Measurements from ENCODE around the gene IL22RA1. TPM values are rescaled to one million over a fixed set of nuclear protein-coding genes. Genes with fewer than 3 reads are reported as not detected.

IL22RA1 gene
- total and polyA plus RNA-seq, 9 of the 15 experiments (the other 6 are each of a cell fraction or from before 2014, with no cell fraction given), result not detected

DNA sequence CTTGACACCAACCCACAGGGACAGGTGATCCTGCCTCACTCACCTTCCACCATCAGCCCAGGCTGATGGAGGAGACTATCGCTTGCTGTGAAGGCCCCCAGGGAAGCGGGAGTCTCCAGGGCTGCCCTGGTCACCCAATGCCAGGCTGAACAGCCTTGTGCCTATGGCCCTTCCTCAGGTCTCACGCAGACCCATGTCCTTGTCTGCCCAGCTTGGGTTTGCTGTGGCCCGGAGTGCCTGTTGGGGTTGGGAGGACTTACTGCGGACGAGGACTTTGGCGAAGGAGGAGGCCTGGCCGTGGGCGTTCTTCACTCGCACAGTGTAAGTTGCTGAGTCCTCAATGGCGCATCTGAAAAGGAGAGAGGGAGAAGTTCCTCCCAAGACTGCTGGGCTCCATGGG lies 45.3 kb downstream of the IL22RA1 start:
- Histone ChIP-seq H3K9me3 (replicated peaks; ENCODE audit: control insufficient read depth, insufficient read depth, low read depth, low read length) (no peaks in the 10 kb centered on the region), H3K79me2 (ENCODE audit: control insufficient read depth, insufficient read depth, low read length) (no peaks in the 10 kb centered on the region), H3K4me2 (ENCODE audit: insufficient read depth, low read length) (no peak overlapping the region), H3K9ac (ENCODE audit: insufficient read depth in 1 of 2, low read depth in 2 of 2, low read length in 2 of 2) (no peak overlapping the region), H3K4me1 (replicated peaks in 1 of 2; ENCODE audit: control insufficient read depth in 2 of 2, insufficient read depth in 2 of 2, low read length in 2 of 2) (peaks cover 0 to 8% of the 10 kb centered on the region in 2 experiments; a peak in 3 of 5 replicates), H3K4me3 (no peak overlapping the region), H2AFZ (ENCODE audit: low read depth, low read length) (no peak overlapping the region), H3K9me1 (ENCODE audit: control insufficient read depth, insufficient read depth, low read length) (peaks cover 5% of the 10 kb centered on the region), H3K36me3 (ENCODE audit: control insufficient read depth, insufficient read depth, low read length) (no peaks in the 10 kb centered on the region), H3K27me3 (ENCODE audit: control insufficient read depth in 2 of 2, insufficient read depth in 2 of 2, low read length in 2 of 2) (peaks cover 47 to 96% of the 10 kb centered on the region in 2 experiments), H4K20me1 (replicated peaks; ENCODE audit: control insufficient read depth, insufficient read depth, low read length) (peaks cover 16% of the 10 kb centered on the region), H3K27ac (ENCODE audit: extremely low read depth, low read depth, low read length) (no peak overlapping the region)
- no TSS peak for BruUV-seq (replicated peaks)
- ChIA-PET CTCF (ENCODE audit: low intra/inter-chr PET ratio) (no interaction called here), POLR2A (interaction anchor here (0.5 to 0.7 kb wide), 3 partner anchors 51 to 92 kb away, joined by 3 to 5 read pairs (median 4); no protein-coding TSS in a partner anchor)
- DNase-seq (ENCODE audit: extremely low read depth in 1 of 4, low spot score in 3 of 4) (no peak), ATAC-seq (no peak), FAIRE-seq (no peak)
- 18% methylated on average over 11 of the region's 11 CpGs for WGBS (ENCODE audit: insufficient coverage, low coverage, missing lambda C conversion rate)
- intact Hi-C loops (cut with micrococcal nuclease), result no loop called here
- in situ Hi-C loops (cut with MboI), result no loop called here
- TF ChIP-seq RBM22 (IDR thresholded peaks at IDR 0.05; ENCODE audit: low read depth, low read length, poor library complexity, severe bottlenecking), result no peak
- no peak for TF ChIP-seq MXI1 (IDR thresholded peaks at IDR 0.05; ENCODE audit: low read depth, low read length)
- 0 out of 2 replicates have a peak, but pooled peaks have one; percentile 66 for TF ChIP-seq IRF2 (CRISPR knock-in tag; IDR thresholded peaks at IDR 0.05)
- 0 out of 2 replicates have a peak, but pooled peaks have one; percentile 21 for TF ChIP-seq ZNF263 (CRISPR knock-in tag; IDR thresholded peaks at IDR 0.05; ENCODE audit: borderline replicate concordance)
- TF ChIP-seq HNRNPUL1 (IDR thresholded peaks at IDR 0.05; ENCODE audit: low read length), result no peak
- no peak for TF ChIP-seq LARP7 (IDR thresholded peaks at IDR 0.05)
- no peak for TF ChIP-seq ETV6 (IDR thresholded peaks at IDR 0.05; ENCODE audit: borderline replicate concordance in 1 of 2, low read depth in 2 of 2, low read length in 1 of 2)
- TF ChIP-seq ETV6 (CRISPR knock-in tag; IDR thresholded peaks at IDR 0.05; ENCODE audit: borderline replicate concordance), result no peak
- TF ChIP-seq ZNF584 (CRISPR knock-in tag; IDR thresholded peaks at IDR 0.05; ENCODE audit: low read depth), result no peak
- no peak for TF ChIP-seq TARDBP (IDR thresholded peaks at IDR 0.05)
- no peak for TF ChIP-seq SMAD1 (IDR thresholded peaks at IDR 0.05; ENCODE audit: low read depth, low read length, partially characterized antibody)
- peak; percentile 40; the same call in 1 of the 2 replicates for TF ChIP-seq EGR1 (conservative IDR thresholded peaks at IDR 0.05)
- TF ChIP-seq, protein P1, sequence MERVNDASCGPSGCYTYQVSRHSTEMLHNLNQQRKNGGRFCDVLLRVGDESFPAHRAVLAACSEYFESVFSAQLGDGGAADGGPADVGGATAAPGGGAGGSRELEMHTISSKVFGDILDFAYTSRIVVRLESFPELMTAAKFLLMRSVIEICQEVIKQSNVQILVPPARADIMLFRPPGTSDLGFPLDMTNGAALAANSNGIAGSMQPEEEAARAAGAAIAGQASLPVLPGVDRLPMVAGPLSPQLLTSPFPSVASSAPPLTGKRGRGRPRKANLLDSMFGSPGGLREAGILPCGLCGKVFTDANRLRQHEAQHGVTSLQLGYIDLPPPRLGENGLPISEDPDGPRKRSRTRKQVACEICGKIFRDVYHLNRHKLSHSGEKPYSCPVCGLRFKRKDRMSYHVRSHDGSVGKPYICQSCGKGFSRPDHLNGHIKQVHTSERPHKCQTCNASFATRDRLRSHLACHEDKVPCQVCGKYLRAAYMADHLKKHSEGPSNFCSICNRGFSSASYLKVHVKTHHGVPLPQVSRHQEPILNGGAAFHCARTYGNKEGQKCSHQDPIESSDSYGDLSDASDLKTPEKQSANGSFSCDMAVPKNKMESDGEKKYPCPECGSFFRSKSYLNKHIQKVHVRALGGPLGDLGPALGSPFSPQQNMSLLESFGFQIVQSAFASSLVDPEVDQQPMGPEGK (CRISPR knock-in tag; IDR thresholded peaks at IDR 0.05; ENCODE audit: borderline replicate concordance), result no peak
- TF ChIP-seq, protein P2, sequence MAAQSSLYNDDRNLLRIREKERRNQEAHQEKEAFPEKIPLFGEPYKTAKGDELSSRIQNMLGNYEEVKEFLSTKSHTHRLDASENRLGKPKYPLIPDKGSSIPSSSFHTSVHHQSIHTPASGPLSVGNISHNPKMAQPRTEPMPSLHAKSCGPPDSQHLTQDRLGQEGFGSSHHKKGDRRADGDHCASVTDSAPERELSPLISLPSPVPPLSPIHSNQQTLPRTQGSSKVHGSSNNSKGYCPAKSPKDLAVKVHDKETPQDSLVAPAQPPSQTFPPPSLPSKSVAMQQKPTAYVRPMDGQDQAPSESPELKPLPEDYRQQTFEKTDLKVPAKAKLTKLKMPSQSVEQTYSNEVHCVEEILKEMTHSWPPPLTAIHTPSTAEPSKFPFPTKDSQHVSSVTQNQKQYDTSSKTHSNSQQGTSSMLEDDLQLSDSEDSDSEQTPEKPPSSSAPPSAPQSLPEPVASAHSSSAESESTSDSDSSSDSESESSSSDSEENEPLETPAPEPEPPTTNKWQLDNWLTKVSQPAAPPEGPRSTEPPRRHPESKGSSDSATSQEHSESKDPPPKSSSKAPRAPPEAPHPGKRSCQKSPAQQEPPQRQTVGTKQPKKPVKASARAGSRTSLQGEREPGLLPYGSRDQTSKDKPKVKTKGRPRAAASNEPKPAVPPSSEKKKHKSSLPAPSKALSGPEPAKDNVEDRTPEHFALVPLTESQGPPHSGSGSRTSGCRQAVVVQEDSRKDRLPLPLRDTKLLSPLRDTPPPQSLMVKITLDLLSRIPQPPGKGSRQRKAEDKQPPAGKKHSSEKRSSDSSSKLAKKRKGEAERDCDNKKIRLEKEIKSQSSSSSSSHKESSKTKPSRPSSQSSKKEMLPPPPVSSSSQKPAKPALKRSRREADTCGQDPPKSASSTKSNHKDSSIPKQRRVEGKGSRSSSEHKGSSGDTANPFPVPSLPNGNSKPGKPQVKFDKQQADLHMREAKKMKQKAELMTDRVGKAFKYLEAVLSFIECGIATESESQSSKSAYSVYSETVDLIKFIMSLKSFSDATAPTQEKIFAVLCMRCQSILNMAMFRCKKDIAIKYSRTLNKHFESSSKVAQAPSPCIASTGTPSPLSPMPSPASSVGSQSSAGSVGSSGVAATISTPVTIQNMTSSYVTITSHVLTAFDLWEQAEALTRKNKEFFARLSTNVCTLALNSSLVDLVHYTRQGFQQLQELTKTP (IDR thresholded peaks at IDR 0.05; ENCODE audit: low read depth in 1 of 2, partially characterized antibody in 2 of 2), result no peak
- no peak for TF ChIP-seq FOXK2 (conservative IDR thresholded peaks at IDR 0.05 in 1 of 2, IDR thresholded peaks at IDR 0.05 in 1 of 2; ENCODE audit: low read depth in 2 of 2)
- 0 out of 2 replicates have a peak, but pooled peaks have one; percentile 37 for TF ChIP-seq ZNF282 (CRISPR knock-in tag; IDR thresholded peaks at IDR 0.05)
- TF ChIP-seq STAG1 (CRISPR knock-in tag; IDR thresholded peaks at IDR 0.05; ENCODE audit: borderline replicate concordance), result no peak

All from K562 (cell line).